Panc1 (cell line): ENCODE data around the gene GSKIP. TPM values are rescaled to one million over a fixed set of nuclear protein-coding genes. Genes with fewer than 3 reads are reported as not detected.

Experiments
- ATAC-seq: fragments of 200-7000 bp; cut with Tn5 transposase; 2 replicates; pipeline ENCODE4 v1.9.1; 2020; ENCODE audit warnings: mild to moderate bottlenecking, moderate library complexity
- BruUV-seq: library from RNA; stranded (reverse); fragments of 400-500 nt; replicated peaks from 2 replicates; lab custom pipeline; 2021; lab: Mats Ljungman, UMichigan
- CTCF ChIA-PET: fragments of 300-600 bp; sonication (Branson Sonifier 250); formaldehyde crosslinking; loops from one replicate; lab custom pipeline; 2022; ENCODE audit warnings: antibody characterized with exemption; lab: Charles Lee
- POLR2A ChIA-PET: fragments of 300-600 bp; sonication (Branson Sonifier 250); formaldehyde crosslinking; loops from one replicate; lab custom pipeline; 2022; ENCODE audit warnings: antibody characterized with exemption; lab: Charles Lee
- DNase-seq: peaks from one replicate; pipeline ENCODE4 v3.0.0-alpha.2; 2010; ENCODE audit warnings: low read depth, low spot score
- H3K27ac ChIP-seq: 2 replicates; pipeline ENCODE4 v1.5.1; 2011; ENCODE audit warnings: mild to moderate bottlenecking, low read length, inconsistent platforms
- H3K27me3 ChIP-seq: fragments of 200-500 bp; sonication (Bioruptor generic); 2 replicates; pipeline ENCODE4 v1.6.0; 2014; ENCODE audit warnings: low read length, inconsistent platforms; ENCODE audit not compliant: control insufficient read depth, insufficient read depth
- H3K36me3 ChIP-seq: fragments of 200-500 bp; sonication (Bioruptor generic); 2 replicates; pipeline ENCODE4 v1.5.1; 2014; ENCODE audit warnings: inconsistent platforms, mild to moderate bottlenecking, low read length, moderate library complexity; ENCODE audit not compliant: control insufficient read depth, insufficient read depth
- H3K4me1 ChIP-seq: 2 replicates; pipeline ENCODE4 v1.5.1; 2011; ENCODE audit warnings: inconsistent platforms, mild to moderate bottlenecking, low read length, moderate library complexity; ENCODE audit not compliant: control insufficient read depth, insufficient read depth
- H3K4me3 ChIP-seq, 2 experiments: 2 replicates each; pipeline ENCODE4 v1.5.1; 2011 to 2012; ENCODE audit warnings: low read depth in 2 of 2, low read length in 2 of 2, mild to moderate bottlenecking in 2 of 2, inconsistent platforms in 1 of 2, moderate library complexity in 1 of 2
- H3K9me3 ChIP-seq: fragments of 200-500 bp; sonication (Bioruptor generic); 2 replicates; pipeline ENCODE4 v1.5.1; 2014; ENCODE audit warnings: low read depth, mild to moderate bottlenecking, inconsistent platforms, low read length, moderate library complexity; ENCODE audit not compliant: control insufficient read depth, insufficient read depth
- CTCF ChIP-seq: fragments of 450-650 bp; IDR thresholded peaks from 2 replicates; pipeline ENCODE4 v1.5.1; 2017; ENCODE audit warnings: mild to moderate bottlenecking
- POLR2AphosphoS5 ChIP-seq: IDR thresholded peaks from 2 replicates; pipeline ENCODE4 v1.6.1; 2012; ENCODE audit warnings: mild to moderate bottlenecking, low read depth, low read length, moderate library complexity
- SIN3A ChIP-seq: IDR thresholded peaks from 2 replicates; pipeline ENCODE4 v1.6.1; 2012; ENCODE audit warnings: low read depth, mild to moderate bottlenecking, low read length, moderate library complexity, borderline replicate concordance; ENCODE audit not compliant: insufficient read depth
- TCF7L2 ChIP-seq: IDR thresholded peaks from 2 replicates; pipeline ENCODE4 v1.6.1; 2011; ENCODE audit warnings: mild to moderate bottlenecking, low read depth, low read length, inconsistent platforms
- in situ Hi-C: cut with HindIII; loops from 2 replicates; pipeline ENCODE4 v1.10.0; 2016; ENCODE audit warnings: low sequenced_read_pairs, low pct_unique_long_range_greater_than_20kb
- intact Hi-C: fragments of 100-400 bp; cut with micrococcal nuclease; formaldehyde crosslinking; loops from one replicate; pipeline ENCODE4 v1.10.0; 2022; ENCODE audit not compliant: unreplicated experiment
- total RNA-seq: library from RNA; stranded (reverse); gene quantifications from one replicate; pipeline ENCODE4 v1.2.1, GENCODE V29; 2021; ENCODE audit not compliant: unreplicated experiment
- TF ChIP-seq, protein P1 (sequence below), 2 experiments: IDR thresholded peaks; 2 replicates each; pipeline ENCODE4 v1.6.1; 2011 to 2012; ENCODE audit warnings: low read depth in 2 of 2, control low read depth in 1 of 2, low read length in 1 of 2, mild to moderate bottlenecking in 1 of 2, moderate library complexity in 1 of 2; ENCODE audit not compliant: insufficient read depth in 1 of 2

Gene GSKIP
- total RNA-seq, 1 experiment from 2014 or later: 11.1 TPM

- ChIA-PET CTCF (no interaction called here), POLR2A (no interaction called here)
- no peak for DNase-seq
- H3K4me1 ChIP-seq: no peaks in the 10 kb centered on the region
- no peak overlapping the region for H3K4me3 ChIP-seq
- no peak overlapping the region for H3K27ac ChIP-seq
- intact Hi-C loops: no loop called here
- H3K36me3 ChIP-seq: no peaks in the 10 kb centered on the region
- TF ChIP-seq POLR2AphosphoS5: no peak
- TF ChIP-seq, protein P1, sequence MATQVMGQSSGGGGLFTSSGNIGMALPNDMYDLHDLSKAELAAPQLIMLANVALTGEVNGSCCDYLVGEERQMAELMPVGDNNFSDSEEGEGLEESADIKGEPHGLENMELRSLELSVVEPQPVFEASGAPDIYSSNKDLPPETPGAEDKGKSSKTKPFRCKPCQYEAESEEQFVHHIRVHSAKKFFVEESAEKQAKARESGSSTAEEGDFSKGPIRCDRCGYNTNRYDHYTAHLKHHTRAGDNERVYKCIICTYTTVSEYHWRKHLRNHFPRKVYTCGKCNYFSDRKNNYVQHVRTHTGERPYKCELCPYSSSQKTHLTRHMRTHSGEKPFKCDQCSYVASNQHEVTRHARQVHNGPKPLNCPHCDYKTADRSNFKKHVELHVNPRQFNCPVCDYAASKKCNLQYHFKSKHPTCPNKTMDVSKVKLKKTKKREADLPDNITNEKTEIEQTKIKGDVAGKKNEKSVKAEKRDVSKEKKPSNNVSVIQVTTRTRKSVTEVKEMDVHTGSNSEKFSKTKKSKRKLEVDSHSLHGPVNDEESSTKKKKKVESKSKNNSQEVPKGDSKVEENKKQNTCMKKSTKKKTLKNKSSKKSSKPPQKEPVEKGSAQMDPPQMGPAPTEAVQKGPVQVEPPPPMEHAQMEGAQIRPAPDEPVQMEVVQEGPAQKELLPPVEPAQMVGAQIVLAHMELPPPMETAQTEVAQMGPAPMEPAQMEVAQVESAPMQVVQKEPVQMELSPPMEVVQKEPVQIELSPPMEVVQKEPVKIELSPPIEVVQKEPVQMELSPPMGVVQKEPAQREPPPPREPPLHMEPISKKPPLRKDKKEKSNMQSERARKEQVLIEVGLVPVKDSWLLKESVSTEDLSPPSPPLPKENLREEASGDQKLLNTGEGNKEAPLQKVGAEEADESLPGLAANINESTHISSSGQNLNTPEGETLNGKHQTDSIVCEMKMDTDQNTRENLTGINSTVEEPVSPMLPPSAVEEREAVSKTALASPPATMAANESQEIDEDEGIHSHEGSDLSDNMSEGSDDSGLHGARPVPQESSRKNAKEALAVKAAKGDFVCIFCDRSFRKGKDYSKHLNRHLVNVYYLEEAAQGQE (IDR thresholded peaks at IDR 0.05; ENCODE audit: insufficient read depth in 1 of 2, low read depth in 2 of 2, low read length in 1 of 2): no peak
- TF ChIP-seq TCF7L2: no peak
- no peak for TF ChIP-seq SIN3A
- TF ChIP-seq CTCF: no peak
- BruUV-seq: no TSS peak
- no peak for ATAC-seq
- no peaks in the 10 kb centered on the region for H3K9me3 ChIP-seq
- H3K27me3 ChIP-seq: no peaks in the 10 kb centered on the region
- in situ Hi-C loops: no loop called here
Measured at GRCh38 chr14:96373538-96373937, 10.2 kb downstream of the GSKIP start.

GRCh38 chr14:96376093-96376492 lies 12.8 kb downstream of the GSKIP start:
- intact Hi-C loops: no loop called here
- Histone ChIP-seq H3K27me3 (no peaks in the 10 kb centered on the region), H3K27ac (no peak overlapping the region), H3K4me3 (no peak overlapping the region), H3K9me3 (no peaks in the 10 kb centered on the region), H3K4me1 (no peaks in the 10 kb centered on the region), H3K36me3 (no peaks in the 10 kb centered on the region)
- ChIA-PET CTCF (no interaction called here), POLR2A (no interaction called here)
- no peak for TF ChIP-seq TCF7L2
- TF ChIP-seq, protein P1 (IDR thresholded peaks at IDR 0.05; ENCODE audit: insufficient read depth in 1 of 2, low read depth in 2 of 2, low read length in 1 of 2): no peak
- no TSS peak for BruUV-seq
- ATAC-seq (no peak), DNase-seq (no peak)
- in situ Hi-C loops: no loop called here
